A204.1 (cell line): ENCODE measurements around the gene SDHAF2.
"Not testable (repeated sequence)": the region's sequence is repeated elsewhere in the genome, so short reads cannot be mapped to it uniquely, and the experiment has no call there.

Source experiments
- FAIRE-seq: peaks from 2 replicates; lab custom pipeline; 2012; peaks lifted over from hg19 to GRCh38; lab: Jason Lieb, UNC

Gene SDHAF2

GRCh38 chr11:61429691-61430582, at the start of gene SDHAF2, which contains the start of gene CPSF7:
TSS of gene SDHAF2 (plus strand) at chr11:61430124. CDS start at chr11:61430147, 23 bp downstream.
TSS of gene CPSF7 (minus strand) at chr11:61429975. CDS start at chr11:61429235, 740 bp downstream.
- no peak for FAIRE-seq

- FAIRE-seq: no peak
Measured at GRCh38 chr11:61380884-61381283, 49.0 kb upstream of the SDHAF2 start.

- FAIRE-seq: not testable (repeated sequence)
Measured at GRCh38 chr11:61383859-61384258, 46.1 kb upstream of the SDHAF2 start.

GRCh38 chr11:61384271-61385242, 45.4 kb upstream of the SDHAF2 start:
- FAIRE-seq: no peak

- no peak for FAIRE-seq
Measured at GRCh38 chr11:61390161-61390560, 39.8 kb upstream of the SDHAF2 start.

GRCh38 chr11:61392981-61393595, 36.8 kb upstream of the SDHAF2 start:
- FAIRE-seq: no peak

- no peak for FAIRE-seq
Measured at GRCh38 chr11:61401173-61401572, 28.8 kb upstream of the SDHAF2 start.

GRCh38 chr11:61401573-61401972, 28.4 kb upstream of the SDHAF2 start:
- no peak for FAIRE-seq

- FAIRE-seq: no peak
Measured at GRCh38 chr11:61403658-61404057, 26.3 kb upstream of the SDHAF2 start.

GRCh38 chr11:61404103-61404502, 25.8 kb upstream of the SDHAF2 start:
- no peak for FAIRE-seq

- no peak for FAIRE-seq
Measured at GRCh38 chr11:61404641-61405040, 25.3 kb upstream of the SDHAF2 start.

- FAIRE-seq: no peak
Measured at GRCh38 chr11:61406067-61406466, 23.9 kb upstream of the SDHAF2 start.

GRCh38 chr11:61406991-61407728, 22.8 kb upstream of the SDHAF2 start:
- FAIRE-seq: no peak

GRCh38 chr11:61411589-61411988, 18.3 kb upstream of the SDHAF2 start:
- no peak for FAIRE-seq

- FAIRE-seq: no peak
Measured at GRCh38 chr11:61413496-61413895, 16.4 kb upstream of the SDHAF2 start.

GRCh38 chr11:61414547-61414946, 15.4 kb upstream of the SDHAF2 start:
- no peak for FAIRE-seq

- FAIRE-seq: no peak
Measured at GRCh38 chr11:61415381-61415780, 14.5 kb upstream of the SDHAF2 start.

GRCh38 chr11:61416941-61417340, 13.0 kb upstream of the SDHAF2 start:
- FAIRE-seq: no peak

- no peak for FAIRE-seq
Measured at GRCh38 chr11:61417670-61418069, 12.3 kb upstream of the SDHAF2 start.

- no peak for FAIRE-seq
Measured at GRCh38 chr11:61418136-61418535, 11.8 kb upstream of the SDHAF2 start.

- no peak for FAIRE-seq
Measured at GRCh38 chr11:61422226-61422625, 7.7 kb upstream of the SDHAF2 start.
